GM19328 (cell line): ENCODE measurements around the gene GASK1A.
"Not testable (repeated sequence)": the region's sequence is repeated elsewhere in the genome, so short reads cannot be mapped to it uniquely, and the experiment has no call there.

Experiments used
- ATAC-seq: cut with Tn5 transposase; IDR thresholded peaks from one replicate; pipeline ENCODE4 v1.9.1; 2021; ENCODE audit warnings: mild to moderate bottlenecking, moderate library complexity; ENCODE audit not compliant: unreplicated experiment

Gene GASK1A

DNA sequence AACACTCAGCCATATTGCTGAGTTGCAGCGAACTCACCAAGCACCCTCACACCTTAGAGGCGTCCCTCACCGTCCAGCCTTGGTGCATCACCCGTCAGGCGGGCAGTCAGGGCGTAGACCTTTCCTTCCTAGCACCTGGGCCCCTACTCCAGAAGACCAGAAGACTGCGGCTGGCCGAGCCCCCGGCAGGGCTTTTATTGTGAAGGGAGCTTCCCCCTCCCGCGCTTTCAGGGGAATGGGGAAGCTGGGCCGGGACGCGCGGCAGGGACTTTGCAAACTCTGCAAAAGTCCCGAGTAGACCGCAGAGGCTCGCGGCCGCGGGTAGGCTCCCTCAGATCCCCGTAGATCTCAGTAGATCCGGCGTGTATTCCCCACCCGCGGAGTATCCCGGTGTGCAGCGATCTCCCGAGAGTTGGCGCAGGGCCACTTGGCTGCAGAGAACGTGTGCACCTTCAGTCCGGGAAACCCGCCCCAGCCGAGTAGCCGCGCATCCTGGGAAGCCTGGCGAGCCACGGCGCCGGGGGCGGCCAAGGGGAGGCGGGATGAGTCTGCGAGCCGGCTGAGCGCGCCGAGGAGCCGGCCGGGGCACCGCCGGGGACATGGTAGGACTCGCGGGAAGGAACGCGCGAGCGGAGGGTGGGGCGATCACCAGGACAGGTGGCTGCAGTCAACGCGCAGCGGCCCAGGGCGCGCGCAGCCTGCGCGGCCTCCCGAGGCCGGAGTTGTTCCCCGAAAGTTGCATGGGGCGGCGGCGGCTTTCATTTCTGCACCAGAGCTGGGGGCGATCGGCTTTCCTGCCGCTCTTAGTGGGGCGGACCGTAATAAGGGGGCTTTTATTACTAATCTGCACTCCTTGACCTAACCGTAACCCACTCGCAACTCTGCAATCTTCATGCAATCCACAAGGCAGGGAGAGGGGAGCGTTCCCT is at the start of gene GASK1A:
Gene GASK1A (plus strand): TSS at position 268 of the 929 bp plus-strand sequence. CDS start 332 bp downstream, at position 600.
- ATAC-seq = no peak

GRCh38 chr3:42934111-42934510 is 45.0 kb upstream of the GASK1A start:
- ATAC-seq = no peak

DNA sequence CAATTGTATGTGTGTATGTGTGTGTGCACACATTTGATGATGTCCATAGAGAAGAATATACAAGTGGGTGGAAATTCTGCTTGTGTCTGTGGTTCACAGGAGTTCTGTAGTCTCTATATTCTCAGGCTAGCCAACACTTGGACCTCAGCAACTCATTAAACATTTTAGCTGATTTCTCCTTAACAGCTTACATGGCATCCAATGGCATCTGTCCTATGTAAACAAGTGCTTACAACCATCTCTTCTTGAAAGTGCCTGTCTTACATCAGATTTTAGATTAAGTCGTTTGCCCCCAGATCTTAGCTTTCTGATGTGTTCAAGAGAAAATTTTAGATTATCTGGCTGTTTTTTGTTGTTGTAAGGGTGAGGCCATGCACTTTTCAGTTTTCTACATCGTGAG is 44.2 kb upstream of the GASK1A start:
- ATAC-seq = no peak

DNA sequence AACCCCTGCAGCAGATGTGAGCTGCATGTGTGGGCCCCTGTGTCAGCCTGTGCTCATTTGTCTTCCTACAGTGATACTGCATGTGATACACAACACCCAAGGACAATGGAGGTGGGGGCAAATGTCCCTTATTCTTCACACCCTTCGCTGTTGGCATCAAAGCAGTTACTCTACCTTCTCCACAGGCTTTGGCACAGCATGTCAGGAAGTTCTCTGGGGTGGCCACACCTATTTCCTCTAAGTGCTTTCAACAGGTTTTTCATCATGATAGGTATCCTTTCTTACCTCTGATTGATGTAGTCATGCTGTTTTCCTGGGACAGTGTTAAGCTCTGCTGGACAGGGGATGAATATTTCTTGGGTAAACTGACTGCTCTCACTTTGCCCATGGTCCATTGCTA is 43.6 kb upstream of the GASK1A start:
- no peak for ATAC-seq

DNA sequence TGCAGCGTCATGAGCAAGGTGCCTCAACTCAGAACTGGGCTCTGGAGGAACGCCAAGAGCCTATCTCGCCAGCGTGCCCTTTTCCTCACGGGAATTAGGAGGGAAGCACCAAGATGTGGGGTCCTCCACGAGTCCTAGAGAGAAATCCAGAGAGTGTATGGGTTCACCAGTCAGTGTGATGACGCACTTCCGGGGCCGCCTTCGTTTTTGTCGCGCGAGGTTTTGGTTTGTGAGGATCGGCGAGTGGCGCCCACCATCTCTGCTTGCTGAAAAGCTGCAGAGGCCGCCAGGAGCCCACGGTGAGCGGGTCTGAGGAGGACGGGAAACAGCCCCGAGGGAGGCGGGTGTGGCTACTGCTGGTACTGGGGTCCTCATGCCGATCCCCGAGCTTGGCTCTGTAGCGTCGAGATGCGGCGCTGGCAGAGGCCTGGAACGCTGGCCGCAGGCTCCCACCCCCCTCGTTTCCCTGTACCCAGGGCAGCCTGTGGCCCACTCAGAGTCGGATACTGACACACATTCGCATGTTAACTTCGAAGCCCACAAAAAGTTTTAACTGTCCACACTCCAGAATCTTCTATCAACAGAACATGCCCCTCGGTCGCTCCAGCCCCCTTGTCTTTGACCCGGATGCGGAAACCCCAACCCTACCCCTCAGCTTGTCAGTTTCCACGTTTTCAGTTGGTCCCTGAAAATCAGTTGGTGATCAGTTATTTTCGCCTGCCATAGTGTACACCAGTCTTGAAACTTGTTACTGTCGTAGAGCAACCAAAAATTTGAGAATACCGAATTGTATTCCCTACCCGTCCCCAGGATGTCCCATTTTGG is 42.7 kb upstream of the GASK1A start:
- ATAC-seq = no peak

DNA sequence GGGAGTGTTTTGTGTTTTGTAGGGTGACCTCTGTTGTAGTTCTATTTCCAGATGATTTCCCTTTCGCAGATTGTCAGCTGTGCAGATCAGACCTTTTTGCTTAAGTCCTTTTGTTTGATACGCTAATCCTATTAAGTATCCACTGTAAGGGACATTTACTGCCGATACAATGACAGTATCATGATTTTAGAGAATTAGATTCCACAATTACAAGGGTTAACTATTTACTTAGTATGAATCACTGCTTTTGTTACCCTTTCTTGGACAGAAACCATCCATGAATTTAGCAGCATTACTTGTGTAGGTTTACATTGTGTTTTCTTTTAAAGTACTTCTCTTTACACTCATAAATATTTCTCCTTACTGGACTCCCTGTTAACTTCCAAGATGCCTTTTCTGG is 41.8 kb upstream of the GASK1A start:
- no peak for ATAC-seq

DNA sequence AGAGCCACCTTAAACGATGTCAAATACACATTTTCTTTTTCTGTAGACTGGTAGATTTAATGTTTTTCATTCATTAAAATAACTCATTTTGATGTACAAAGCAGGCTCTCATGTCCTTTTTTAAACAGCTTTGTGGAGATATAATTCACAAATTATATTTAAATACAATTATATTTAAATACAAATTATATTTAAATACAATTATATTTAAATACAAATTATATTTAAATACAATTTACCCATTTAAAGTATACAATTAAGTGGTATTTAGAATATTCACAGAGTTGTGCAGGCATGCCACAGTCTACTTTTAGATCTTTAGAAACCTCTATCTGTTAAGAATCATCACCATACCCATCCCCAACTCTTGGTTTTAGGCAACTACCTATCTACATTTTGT is 36.4 kb upstream of the GASK1A start:
- ATAC-seq = no peak

DNA sequence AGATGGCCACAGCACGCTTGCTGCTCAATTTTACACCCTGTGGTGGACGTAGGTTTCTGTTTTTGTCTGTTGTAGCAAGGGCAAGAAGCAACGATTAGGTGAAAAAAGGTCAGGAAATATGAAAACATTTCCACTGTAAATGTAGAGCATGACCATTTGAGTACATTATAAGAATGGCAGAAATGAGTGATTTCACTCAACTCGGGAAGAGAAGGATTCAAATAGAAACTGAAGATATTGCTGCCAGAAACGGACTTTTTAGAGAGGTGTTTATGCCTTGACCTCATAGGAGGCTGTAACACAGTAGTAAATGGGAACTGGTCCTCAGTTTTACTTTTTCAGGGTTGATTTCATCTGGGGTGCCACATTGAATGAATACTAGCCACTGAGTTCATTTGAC is 33.1 kb upstream of the GASK1A start:
- ATAC-seq = no peak

- no peak for ATAC-seq
Measured at GRCh38 chr3:42957573-42957972, 21.5 kb upstream of the GASK1A start.

GRCh38 chr3:42960282-42960681 is 18.8 kb upstream of the GASK1A start:
- ATAC-seq = no peak

DNA sequence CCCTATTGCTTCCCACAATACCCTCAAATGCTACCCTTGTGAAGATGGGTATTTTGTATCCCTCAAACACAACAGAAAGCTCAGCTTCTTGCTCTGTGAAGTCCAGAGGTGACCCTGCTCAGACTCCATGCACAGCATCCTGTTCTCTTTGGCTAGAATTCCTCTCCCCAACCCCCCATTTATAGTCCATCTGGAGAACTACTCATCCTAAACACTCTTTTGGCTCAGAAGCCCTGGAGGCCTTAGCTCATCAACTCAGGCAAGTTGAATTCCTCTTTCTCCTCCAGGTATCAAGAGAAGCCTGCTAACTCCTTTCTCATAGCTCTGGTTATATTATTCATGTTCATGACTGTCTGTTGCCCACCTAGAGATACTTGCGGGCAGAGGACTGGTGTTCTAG is 18.3 kb upstream of the GASK1A start:
- no peak for ATAC-seq

DNA sequence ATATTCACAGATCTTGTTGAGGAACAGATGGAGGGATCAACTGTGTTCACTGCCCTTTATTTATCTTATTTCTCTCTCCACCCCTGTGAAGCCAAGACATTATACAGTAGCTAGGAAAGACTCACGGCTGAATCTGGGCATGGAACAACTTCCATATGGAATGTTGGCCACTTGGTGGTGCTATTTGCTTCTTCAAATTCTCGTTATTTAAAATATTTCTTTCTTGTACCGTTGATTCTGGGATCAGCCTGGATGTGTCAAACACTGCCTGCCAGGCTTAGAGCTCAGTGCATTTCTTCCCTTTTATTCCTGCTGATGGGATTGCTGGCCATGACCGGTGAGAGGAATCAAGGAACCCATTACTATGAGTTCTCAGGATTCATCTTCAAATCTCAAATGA is 17.5 kb upstream of the GASK1A start:
- no peak for ATAC-seq

DNA sequence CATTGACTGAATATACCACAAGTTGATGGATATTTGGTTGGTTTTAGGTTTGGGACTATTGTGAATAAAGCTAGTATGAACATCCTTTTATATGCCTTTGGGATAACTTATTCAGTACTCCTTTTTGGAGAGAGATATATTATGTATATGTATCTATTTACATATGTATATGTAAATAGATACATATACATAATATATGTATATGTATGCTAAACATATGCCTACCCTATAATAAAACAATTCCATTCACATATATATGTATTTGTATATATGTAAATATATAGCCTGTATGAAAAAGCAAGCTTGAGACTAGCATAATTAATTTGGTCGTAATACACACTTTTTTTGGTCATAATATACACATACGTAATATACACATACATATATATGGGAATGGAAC is 15.8 kb upstream of the GASK1A start:
- no peak for ATAC-seq

GRCh38 chr3:42964266-42964665 is 14.8 kb upstream of the GASK1A start:
- ATAC-seq = no peak

DNA sequence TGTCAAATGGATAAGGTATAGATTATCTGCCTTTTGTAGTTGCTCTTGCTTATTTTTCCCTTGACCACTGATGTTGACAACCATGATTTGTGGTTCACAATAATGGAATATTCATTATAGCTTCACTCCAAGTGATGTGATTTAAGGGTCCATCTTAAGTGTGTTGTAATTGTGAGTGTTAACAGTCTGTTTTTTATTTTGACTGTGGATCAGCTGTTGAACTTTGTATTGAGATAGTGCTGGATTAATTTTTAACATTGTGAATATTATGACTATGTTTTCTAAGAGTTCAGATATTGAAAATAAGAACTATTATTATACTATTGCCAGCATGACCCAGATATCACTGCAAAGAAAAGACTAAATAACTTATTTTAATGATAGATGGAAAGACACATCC is 8.6 kb upstream of the GASK1A start:
- no peak for ATAC-seq

DNA sequence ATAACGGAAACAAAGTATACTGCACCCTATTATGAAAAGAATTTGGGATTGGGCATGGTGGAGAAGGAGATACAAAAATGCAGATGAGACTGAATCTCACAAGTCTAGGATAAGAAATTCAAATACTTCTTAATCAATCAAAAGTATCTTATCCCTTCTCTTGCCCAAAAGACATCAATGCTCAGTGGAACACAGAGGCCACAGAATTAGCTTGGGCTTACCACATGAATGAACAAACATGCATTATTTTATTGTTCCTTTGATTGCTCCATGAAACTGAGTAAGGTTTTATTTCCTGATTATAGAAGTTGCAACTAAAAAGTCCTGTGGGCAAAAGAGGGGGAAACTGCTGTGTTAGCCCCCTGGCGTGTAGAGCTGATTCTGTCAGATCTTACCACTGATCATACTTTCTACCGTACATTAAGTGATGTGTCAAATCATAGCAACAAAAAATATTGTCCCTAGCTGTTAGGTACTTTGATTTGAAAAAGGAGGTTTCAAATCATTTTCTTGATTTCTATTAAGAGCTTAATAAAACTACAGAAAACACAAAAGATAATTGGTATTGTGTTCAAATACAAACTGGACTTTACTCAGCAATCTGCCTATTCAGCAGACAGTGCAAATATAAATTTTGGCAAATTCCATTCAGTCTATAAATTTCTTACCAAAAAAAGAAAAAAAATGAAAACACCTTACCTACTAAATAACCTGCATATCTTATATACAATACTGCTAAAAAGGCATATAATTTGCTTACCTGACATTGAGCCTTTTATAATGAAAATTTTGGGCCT is 7.9 kb upstream of the GASK1A start:
- ATAC-seq = no peak

GRCh38 chr3:42974906-42975305 is 4.2 kb upstream of the GASK1A start:
- ATAC-seq = not testable (repeated sequence)

- no peak for ATAC-seq
Measured at GRCh38 chr3:42975456-42975855, 3.7 kb upstream of the GASK1A start.

DNA sequence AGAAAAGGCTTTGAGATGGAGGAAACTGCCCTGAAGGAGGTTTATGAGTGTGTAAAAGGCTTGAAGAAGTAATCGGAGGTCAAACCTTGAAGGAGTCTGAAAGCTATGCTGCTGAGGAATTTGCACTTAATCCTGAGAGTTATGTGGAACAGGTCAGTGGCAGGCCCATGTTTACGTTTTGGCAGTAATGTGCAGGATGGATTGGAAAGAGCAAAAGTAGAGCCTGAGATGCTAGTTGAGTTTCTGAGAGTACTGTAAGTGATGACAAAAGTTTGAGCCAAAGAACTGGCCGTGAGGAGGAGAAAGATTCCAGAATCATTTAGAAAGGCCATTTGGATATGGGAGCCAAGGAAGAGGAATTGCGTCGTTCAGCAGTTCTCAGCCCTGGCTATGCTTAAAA is 3.2 kb upstream of the GASK1A start:
- no peak for ATAC-seq

- ATAC-seq = no peak
Measured at GRCh38 chr3:42980209-42980608, 1.1 kb downstream of the GASK1A start.

DNA sequence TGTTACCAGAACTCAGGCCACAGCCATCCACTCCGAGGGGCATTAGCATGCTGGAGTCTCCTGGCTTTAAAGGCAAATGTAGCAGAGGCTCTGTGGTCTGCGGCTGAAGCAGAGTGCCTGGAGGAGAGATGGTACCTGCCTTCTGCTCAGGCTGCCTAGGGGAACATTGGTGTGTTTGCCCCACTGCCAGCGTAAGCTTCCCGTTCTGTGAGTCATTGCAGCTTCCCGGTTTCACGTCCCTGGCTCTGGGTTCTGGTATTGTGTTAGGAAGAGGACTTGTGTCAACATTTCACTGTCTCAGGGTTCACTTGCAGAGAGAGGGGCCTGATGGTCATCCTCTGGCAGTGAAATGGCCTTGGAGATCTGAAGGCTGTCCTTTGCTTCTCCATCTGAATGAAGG is 1.8 kb downstream of the GASK1A start:
- ATAC-seq = no peak
